HAP-1 (cell line): ENCODE data around the gene FGF12.
"Not testable (repeated sequence)": the region's sequence is repeated elsewhere in the genome, so short reads cannot be mapped to it uniquely, and the experiment has no call there.

Source experiments
- DNase-seq, 2 experiments: peaks; one replicate each; pipeline ENCODE4 v3.0.0-alpha.2; 2016 to 2020; ENCODE audit warnings: low spot score in 2 of 2
- H3K27me3 ChIP-seq: fragments of 250-450 bp; sonication (Bioruptor Pico); 2 replicates; pipeline ENCODE4 v1.5.1; 2020; ENCODE audit warnings: low read depth, mild to moderate bottlenecking, moderate library complexity
- H3K36me3 ChIP-seq: fragments of 250-450 bp; sonication (Bioruptor Pico); replicated peaks from 2 replicates; pipeline ENCODE4 v1.5.1; 2020; ENCODE audit warnings: mild to moderate bottlenecking
- H3K4me1 ChIP-seq: fragments of 250-450 bp; sonication (Bioruptor Pico); 2 replicates; pipeline ENCODE4 v1.5.1; 2020; ENCODE audit warnings: mild to moderate bottlenecking
- H3K4me3 ChIP-seq: fragments of 250-450 bp; sonication (Bioruptor Pico); 2 replicates; pipeline ENCODE4 v1.5.1; 2020; ENCODE audit warnings: mild to moderate bottlenecking, moderate library complexity
- H3K9me3 ChIP-seq: fragments of 250-450 bp; sonication (Bioruptor Pico); 2 replicates; pipeline ENCODE4 v1.5.1; 2020; ENCODE audit warnings: mild to moderate bottlenecking, moderate library complexity
- in situ Hi-C: fragments of 300-500 bp; cut with MboI; formaldehyde crosslinking; loops from 3 replicates; pipeline ENCODE4 v1.14.3; 2020; ENCODE audit warnings: low sequenced_read_pairs, inconsistent platforms, mixed read lengths

The FGF12 gene

GRCh38 chr3:192607798-192608197, 119.5 kb downstream of the FGF12 start:
- H3K9me3 ChIP-seq = no peaks in the 10 kb centered on the region
- H3K4me1 ChIP-seq = no peaks in the 10 kb centered on the region
- H3K4me3 ChIP-seq = no peak overlapping the region
- DNase-seq = no peak
- in situ Hi-C loops = no loop called here
- H3K27me3 ChIP-seq = peaks cover 4% of the 10 kb centered on the region; the same call in 1 of the 2 replicates
- no peaks in the 10 kb centered on the region for H3K36me3 ChIP-seq

- Histone ChIP-seq H3K9me3 (no peaks in the 10 kb centered on the region), H3K4me1 (no peaks in the 10 kb centered on the region), H3K27me3 (no peaks in the 10 kb centered on the region), H3K4me3 (no peak overlapping the region), H3K36me3 (no peaks in the 10 kb centered on the region)
- in situ Hi-C loops = no loop called here
- DNase-seq = no peak
Observed at GRCh38 chr3:192597913-192598312, 129.4 kb downstream of the FGF12 start.

- no peaks in the 10 kb centered on the region for H3K9me3 ChIP-seq
- H3K4me1 ChIP-seq = no peaks in the 10 kb centered on the region
- no peaks in the 10 kb centered on the region for H3K36me3 ChIP-seq
- H3K27me3 ChIP-seq = no peaks in the 10 kb centered on the region
- no peak for DNase-seq
- in situ Hi-C loops = no loop called here
- H3K4me3 ChIP-seq = no peak overlapping the region
Observed at GRCh38 chr3:192597506-192597905, 129.8 kb downstream of the FGF12 start.

- DNase-seq = no peak
- no peaks in the 10 kb centered on the region for H3K9me3 ChIP-seq
- H3K27me3 ChIP-seq = peaks cover 4% of the 10 kb centered on the region; the same call in 1 of the 2 replicates
- no peak overlapping the region for H3K4me3 ChIP-seq
- no peaks in the 10 kb centered on the region for H3K36me3 ChIP-seq
- H3K4me1 ChIP-seq = no peaks in the 10 kb centered on the region
- in situ Hi-C loops = no loop called here
Observed at GRCh38 chr3:192578729-192579128, 148.6 kb downstream of the FGF12 start.

- in situ Hi-C loops = no loop called here
Observed at GRCh38 chr3:192577811-192578210, 149.5 kb downstream of the FGF12 start.

GRCh38 chr3:192577271-192577670, 150.1 kb downstream of the FGF12 start:
- Histone ChIP-seq H3K36me3 (no peaks in the 10 kb centered on the region), H3K4me3 (no peak overlapping the region), H3K4me1 (no peaks in the 10 kb centered on the region), H3K27me3 (peaks cover 4% of the 10 kb centered on the region; the same call in 1 of the 2 replicates), H3K9me3 (no peaks in the 10 kb centered on the region)
- DNase-seq = no peak
- in situ Hi-C loops = no loop called here

More at GRCh38 chr3:192577811-192578210, 149.5 kb downstream of the FGF12 start:
- no peaks in the 10 kb centered on the region for H3K9me3 ChIP-seq
- H3K4me1 ChIP-seq = no peaks in the 10 kb centered on the region
- peaks cover 4% of the 10 kb centered on the region; the same call in 1 of the 2 replicates for H3K27me3 ChIP-seq
- no peak for DNase-seq
- no peaks in the 10 kb centered on the region for H3K36me3 ChIP-seq
- no peak overlapping the region for H3K4me3 ChIP-seq

GRCh38 chr3:192576704-192577103, 150.6 kb downstream of the FGF12 start:
- DNase-seq, H3K4me3 ChIP-seq, in situ Hi-C loops, H3K4me1 ChIP-seq, H3K27me3 ChIP-seq, H3K9me3 ChIP-seq, H3K36me3 ChIP-seq: not testable (repeated sequence)

- Histone ChIP-seq H3K27me3 (peaks cover 4% of the 10 kb centered on the region; the same call in 1 of the 2 replicates), H3K36me3 (no peaks in the 10 kb centered on the region), H3K4me3 (no peak overlapping the region), H3K4me1 (no peaks in the 10 kb centered on the region; the same call in 1 of the 2 replicates), H3K9me3 (no peaks in the 10 kb centered on the region)
- DNase-seq = no peak
- in situ Hi-C loops = no loop called here
Observed at GRCh38 chr3:192575879-192576506, 151.3 kb downstream of the FGF12 start.

- Histone ChIP-seq H3K9me3 (no peaks in the 10 kb centered on the region), H3K27me3 (no peaks in the 10 kb centered on the region; the same call in 1 of the 2 replicates), H3K4me3 (no peak overlapping the region), H3K4me1 (peaks cover 3% of the 10 kb centered on the region), H3K36me3 (no peaks in the 10 kb centered on the region)
- no peak for DNase-seq
- in situ Hi-C loops = no loop called here
Observed at GRCh38 chr3:192573240-192573639, 154.1 kb downstream of the FGF12 start.

GRCh38 chr3:192570821-192571791, 156.2 kb downstream of the FGF12 start:
- Histone ChIP-seq H3K4me1 (peaks cover 3% of the 10 kb centered on the region), H3K27me3 (no peaks in the 10 kb centered on the region), H3K36me3 (no peaks in the 10 kb centered on the region), H3K4me3 (peak overlapping the region; percentile 22), H3K9me3 (no peaks in the 10 kb centered on the region)
- DNase-seq = peak in 1 of 2 experiments; percentile 51
- in situ Hi-C loops = no loop called here

- Histone ChIP-seq H3K4me1 (peaks cover 3% of the 10 kb centered on the region), H3K36me3 (no peaks in the 10 kb centered on the region), H3K9me3 (no peaks in the 10 kb centered on the region), H3K4me3 (no peak overlapping the region), H3K27me3 (no peaks in the 10 kb centered on the region)
- DNase-seq = no peak
- in situ Hi-C loops = no loop called here
Observed at GRCh38 chr3:192570315-192570714, 157.0 kb downstream of the FGF12 start.

GRCh38 chr3:192566706-192567290, 160.5 kb downstream of the FGF12 start:
- in situ Hi-C loops = loop anchor here (10.0 kb wide), 2 partner anchors 238 to 1008 kb away; no protein-coding TSS in a partner anchor
- H3K9me3 ChIP-seq = no peaks in the 10 kb centered on the region

GRCh38 chr3:192564611-192565010, 162.7 kb downstream of the FGF12 start:
- Histone ChIP-seq H3K4me1 (no peaks in the 10 kb centered on the region), H3K36me3 (no peaks in the 10 kb centered on the region), H3K9me3 (no peaks in the 10 kb centered on the region), H3K27me3 (0 out of 2 replicates have a peak, but pooled peaks cover 3% of the 10 kb centered on the region), H3K4me3 (no peak overlapping the region)
- in situ Hi-C loops = loop anchor here (10.0 kb wide), 2 partner anchors 240 to 1010 kb away; no protein-coding TSS in a partner anchor
- DNase-seq = no peak

More at GRCh38 chr3:192566706-192567290, 160.5 kb downstream of the FGF12 start:
- Histone ChIP-seq H3K36me3 (no peaks in the 10 kb centered on the region), H3K4me1 (peaks cover 3% of the 10 kb centered on the region), H3K4me3 (no peak overlapping the region), H3K27me3 (0 out of 2 replicates have a peak, but pooled peaks cover 3% of the 10 kb centered on the region)
- DNase-seq = peak; percentile 69 to 81
